ENCODE data around the gene RETREG3. TPM values are rescaled to one million over a fixed set of nuclear protein-coding genes. Genes with fewer than 3 reads are reported as not detected.
A peak's percentile ranks its signal among the peaks of the same experiment; 100 is the strongest.
"Not testable (repeated sequence)": the region's sequence is repeated elsewhere in the genome, so short reads cannot be mapped to it uniquely, and the experiment has no call there.

Gene RETREG3
- total and polyA plus RNA-seq, 5 donors from 2014 or later, result 116 to 243 (median 214) TPM

- H3K9me3 ChIP-seq (ENCODE audit: control insufficient read depth in 2 of 2, low read length in 2 of 2), result no peaks in the 10 kb centered on the region
- ATAC-seq (ENCODE audit: low read depth in 2 of 2) (no peak), DNase-seq (no peak)
- H3K4me1 ChIP-seq (ENCODE audit: control insufficient read depth, insufficient read depth, low read length, poor library complexity, severe bottlenecking), result no peaks in the 10 kb centered on the region
- H3K27me3 Mint-ChIP-seq, result no peaks in the 10 kb centered on the region
- H3K36me3 Mint-ChIP-seq, result no peaks in the 10 kb centered on the region
- no peak overlapping the region for H3K4me3 ChIP-seq (ENCODE audit: low read depth, low read length)
- no peaks in the 10 kb centered on the region for H3K9me3 Mint-ChIP-seq
- H3K36me3 ChIP-seq (ENCODE audit: control insufficient read depth, insufficient read depth, low read length), result no peaks in the 10 kb centered on the region
- H3K27ac Mint-ChIP-seq, result no peak overlapping the region
- no peak overlapping the region for H3K4me3 Mint-ChIP-seq
- H3K27ac ChIP-seq (ENCODE audit: insufficient read depth, low read length, poor library complexity, severe bottlenecking), result no peak overlapping the region
- H3K4me1 Mint-ChIP-seq, result peaks cover 0 to 4% (median 0%) of the 10 kb centered on the region in 4 donors
- H3K27me3 ChIP-seq (ENCODE audit: control insufficient read depth, insufficient read depth, low read length), result no peaks in the 10 kb centered on the region
These were observed 14.1 kb upstream of the RETREG3 start for GRCh38 chr17:42623271-42623670.

- H3K27ac Mint-ChIP-seq; H3K9me3 ChIP-seq (ENCODE audit: control insufficient read depth in 2 of 2, low read length in 2 of 2); DNase-seq; H3K36me3 ChIP-seq (ENCODE audit: control insufficient read depth, insufficient read depth, low read length); H3K4me1 Mint-ChIP-seq; H3K4me3 Mint-ChIP-seq; H3K27me3 Mint-ChIP-seq; H3K27ac ChIP-seq (ENCODE audit: insufficient read depth, low read length, poor library complexity, severe bottlenecking); H3K27me3 ChIP-seq (ENCODE audit: control insufficient read depth, insufficient read depth, low read length); H3K36me3 Mint-ChIP-seq; H3K9me3 Mint-ChIP-seq; H3K4me3 ChIP-seq (ENCODE audit: low read depth, low read length); H3K4me1 ChIP-seq (ENCODE audit: control insufficient read depth, insufficient read depth, low read length, poor library complexity, severe bottlenecking); ATAC-seq (ENCODE audit: low read depth in 2 of 2): not testable (repeated sequence)
These were observed 12.8 kb upstream of the RETREG3 start for GRCh38 chr17:42621987-42622386.

- Mint-ChIP-seq H3K27ac (no peak overlapping the region), H3K27me3 (no peaks in the 10 kb centered on the region), H3K36me3 (peaks cover 12% of the 10 kb centered on the region), H3K4me1 (no peaks in the 10 kb centered on the region), H3K4me3 (no peak overlapping the region), H3K9me3 (no peaks in the 10 kb centered on the region)
- H3K27ac ChIP-seq (ENCODE audit: insufficient read depth, low read length, poor library complexity, severe bottlenecking), result no peak overlapping the region
- H3K36me3 ChIP-seq (ENCODE audit: control insufficient read depth, insufficient read depth, low read length), result peaks cover 15% of the 10 kb centered on the region
- no peaks in the 10 kb centered on the region for H3K4me1 ChIP-seq (ENCODE audit: control insufficient read depth, insufficient read depth, low read length, poor library complexity, severe bottlenecking)
- H3K9me3 ChIP-seq (ENCODE audit: control insufficient read depth in 2 of 2, low read length in 2 of 2), result no peaks in the 10 kb centered on the region
- no peak overlapping the region for H3K4me3 ChIP-seq (ENCODE audit: low read depth, low read length)
- no peak for ATAC-seq (ENCODE audit: low read depth in 2 of 2)
- DNase-seq, result no peak
- H3K27me3 ChIP-seq (ENCODE audit: control insufficient read depth, insufficient read depth, low read length), result no peaks in the 10 kb centered on the region
These were observed 9.4 kb upstream of the RETREG3 start for GRCh38 chr17:42618442-42619150.

- no peak overlapping the region for H3K27ac ChIP-seq (ENCODE audit: insufficient read depth, low read length, poor library complexity, severe bottlenecking)
- Mint-ChIP-seq H3K36me3 (peaks cover 14% of the 10 kb centered on the region), H3K27ac (no peak overlapping the region), H3K9me3 (no peaks in the 10 kb centered on the region), H3K27me3 (no peaks in the 10 kb centered on the region), H3K4me3 (no peak overlapping the region), H3K4me1 (no peaks in the 10 kb centered on the region)
- H3K27me3 ChIP-seq (ENCODE audit: control insufficient read depth, insufficient read depth, low read length), result no peaks in the 10 kb centered on the region
- H3K4me1 ChIP-seq (ENCODE audit: control insufficient read depth, insufficient read depth, low read length, poor library complexity, severe bottlenecking), result no peaks in the 10 kb centered on the region
- DNase-seq (no peak), ATAC-seq (ENCODE audit: low read depth in 2 of 2) (no peak)
- H3K9me3 ChIP-seq (ENCODE audit: control insufficient read depth in 2 of 2, low read length in 2 of 2), result no peaks in the 10 kb centered on the region
- H3K36me3 ChIP-seq (ENCODE audit: control insufficient read depth, insufficient read depth, low read length), result peaks cover 16% of the 10 kb centered on the region
- no peak overlapping the region for H3K4me3 ChIP-seq (ENCODE audit: low read depth, low read length)
These were observed 8.8 kb upstream of the RETREG3 start for GRCh38 chr17:42617956-42618431.

GRCh38 chr17:42613699-42614295 lies 4.6 kb upstream of the RETREG3 start:
- H3K27me3 Mint-ChIP-seq, result peaks cover 7% of the 10 kb centered on the region
- no peak overlapping the region for H3K4me3 ChIP-seq (ENCODE audit: low read depth, low read length)
- no peak overlapping the region for H3K27ac ChIP-seq (ENCODE audit: insufficient read depth, low read length, poor library complexity, severe bottlenecking)
- H3K36me3 ChIP-seq (ENCODE audit: control insufficient read depth, insufficient read depth, low read length), result peaks cover 16% of the 10 kb centered on the region
- H3K4me3 Mint-ChIP-seq, result peak overlapping the region in 2 of 4 donors; percentile 56 to 81
- H3K36me3 Mint-ChIP-seq, result peaks cover 21% of the 10 kb centered on the region
- ATAC-seq (ENCODE audit: low read depth in 2 of 2) (no peak), DNase-seq (no peak)
- H3K9me3 Mint-ChIP-seq, result no peaks in the 10 kb centered on the region
- H3K27ac Mint-ChIP-seq, result no peak overlapping the region
- H3K27me3 ChIP-seq (ENCODE audit: control insufficient read depth, insufficient read depth, low read length), result no peaks in the 10 kb centered on the region
- peaks cover 3 to 12% (median 7%) of the 10 kb centered on the region in 4 donors for H3K4me1 Mint-ChIP-seq
- H3K4me1 ChIP-seq (ENCODE audit: control insufficient read depth, insufficient read depth, low read length, poor library complexity, severe bottlenecking), result peaks cover 9% of the 10 kb centered on the region
- no peaks in the 10 kb centered on the region for H3K9me3 ChIP-seq (ENCODE audit: control insufficient read depth in 2 of 2, low read length in 2 of 2)

GRCh38 chr17:42612013-42612412 lies 2.8 kb upstream of the RETREG3 start:
- Mint-ChIP-seq H3K4me3 (peak overlapping the region in 2 of 4 donors; percentile 49 to 70), H3K36me3 (peaks cover 21% of the 10 kb centered on the region), H3K9me3 (no peaks in the 10 kb centered on the region), H3K4me1 (peaks cover 5 to 26% (median 14%) of the 10 kb centered on the region in 4 donors), H3K27ac (no peak overlapping the region), H3K27me3 (peaks cover 7% of the 10 kb centered on the region)
- peaks cover 16% of the 10 kb centered on the region for H3K36me3 ChIP-seq (ENCODE audit: control insufficient read depth, insufficient read depth, low read length)
- H3K9me3 ChIP-seq (ENCODE audit: control insufficient read depth in 2 of 2, low read length in 2 of 2), result no peaks in the 10 kb centered on the region
- no peak overlapping the region for H3K27ac ChIP-seq (ENCODE audit: insufficient read depth, low read length, poor library complexity, severe bottlenecking)
- no peak overlapping the region for H3K4me3 ChIP-seq (ENCODE audit: low read depth, low read length)
- H3K4me1 ChIP-seq (ENCODE audit: control insufficient read depth, insufficient read depth, low read length, poor library complexity, severe bottlenecking), result peaks cover 27% of the 10 kb centered on the region
- H3K27me3 ChIP-seq (ENCODE audit: control insufficient read depth, insufficient read depth, low read length), result no peaks in the 10 kb centered on the region
- DNase-seq (no peak), ATAC-seq (ENCODE audit: low read depth in 2 of 2) (no peak)

GRCh38 chr17:42609814-42610801 lies 934 bp upstream of the RETREG3 start:
- Mint-ChIP-seq H3K4me1 (peaks cover 5 to 45% (median 29%) of the 10 kb centered on the region in 4 donors), H3K4me3 (peak overlapping the region; percentile 100), H3K36me3 (peaks cover 27% of the 10 kb centered on the region), H3K27ac (peak overlapping the region; percentile 97 to 100 (median 100))
- not testable (repeated sequence) for DNase-seq; H3K9me3 Mint-ChIP-seq; H3K27me3 Mint-ChIP-seq; H3K9me3 ChIP-seq (ENCODE audit: control insufficient read depth in 2 of 2, low read length in 2 of 2); H3K27me3 ChIP-seq (ENCODE audit: control insufficient read depth, insufficient read depth, low read length); ATAC-seq (ENCODE audit: low read depth in 2 of 2)
- Histone ChIP-seq H3K36me3 (ENCODE audit: control insufficient read depth, insufficient read depth, low read length) (peaks cover 11% of the 10 kb centered on the region), H3K4me1 (ENCODE audit: control insufficient read depth, insufficient read depth, low read length, poor library complexity, severe bottlenecking) (peaks cover 44% of the 10 kb centered on the region), H3K27ac (ENCODE audit: insufficient read depth, low read length, poor library complexity, severe bottlenecking) (peak overlapping the region; percentile 76), H3K4me3 (ENCODE audit: low read depth, low read length) (peak overlapping the region; percentile 88)
